GM18868 (cell line): Measurements from ENCODE around the gene CDC42BPA.
"Not testable (repeated sequence)": the region's sequence is repeated elsewhere in the genome, so short reads cannot be mapped to it uniquely, and the experiment has no call there.

Source experiments
- ATAC-seq: cut with Tn5 transposase; IDR thresholded peaks from one replicate; pipeline ENCODE4 v1.9.1; 2021; ENCODE audit warnings: mild to moderate bottlenecking, moderate library complexity; ENCODE audit not compliant: unreplicated experiment

The CDC42BPA gene, protein sequence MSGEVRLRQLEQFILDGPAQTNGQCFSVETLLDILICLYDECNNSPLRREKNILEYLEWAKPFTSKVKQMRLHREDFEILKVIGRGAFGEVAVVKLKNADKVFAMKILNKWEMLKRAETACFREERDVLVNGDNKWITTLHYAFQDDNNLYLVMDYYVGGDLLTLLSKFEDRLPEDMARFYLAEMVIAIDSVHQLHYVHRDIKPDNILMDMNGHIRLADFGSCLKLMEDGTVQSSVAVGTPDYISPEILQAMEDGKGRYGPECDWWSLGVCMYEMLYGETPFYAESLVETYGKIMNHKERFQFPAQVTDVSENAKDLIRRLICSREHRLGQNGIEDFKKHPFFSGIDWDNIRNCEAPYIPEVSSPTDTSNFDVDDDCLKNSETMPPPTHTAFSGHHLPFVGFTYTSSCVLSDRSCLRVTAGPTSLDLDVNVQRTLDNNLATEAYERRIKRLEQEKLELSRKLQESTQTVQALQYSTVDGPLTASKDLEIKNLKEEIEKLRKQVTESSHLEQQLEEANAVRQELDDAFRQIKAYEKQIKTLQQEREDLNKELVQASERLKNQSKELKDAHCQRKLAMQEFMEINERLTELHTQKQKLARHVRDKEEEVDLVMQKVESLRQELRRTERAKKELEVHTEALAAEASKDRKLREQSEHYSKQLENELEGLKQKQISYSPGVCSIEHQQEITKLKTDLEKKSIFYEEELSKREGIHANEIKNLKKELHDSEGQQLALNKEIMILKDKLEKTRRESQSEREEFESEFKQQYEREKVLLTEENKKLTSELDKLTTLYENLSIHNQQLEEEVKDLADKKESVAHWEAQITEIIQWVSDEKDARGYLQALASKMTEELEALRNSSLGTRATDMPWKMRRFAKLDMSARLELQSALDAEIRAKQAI (N-terminal part only)

DNA sequence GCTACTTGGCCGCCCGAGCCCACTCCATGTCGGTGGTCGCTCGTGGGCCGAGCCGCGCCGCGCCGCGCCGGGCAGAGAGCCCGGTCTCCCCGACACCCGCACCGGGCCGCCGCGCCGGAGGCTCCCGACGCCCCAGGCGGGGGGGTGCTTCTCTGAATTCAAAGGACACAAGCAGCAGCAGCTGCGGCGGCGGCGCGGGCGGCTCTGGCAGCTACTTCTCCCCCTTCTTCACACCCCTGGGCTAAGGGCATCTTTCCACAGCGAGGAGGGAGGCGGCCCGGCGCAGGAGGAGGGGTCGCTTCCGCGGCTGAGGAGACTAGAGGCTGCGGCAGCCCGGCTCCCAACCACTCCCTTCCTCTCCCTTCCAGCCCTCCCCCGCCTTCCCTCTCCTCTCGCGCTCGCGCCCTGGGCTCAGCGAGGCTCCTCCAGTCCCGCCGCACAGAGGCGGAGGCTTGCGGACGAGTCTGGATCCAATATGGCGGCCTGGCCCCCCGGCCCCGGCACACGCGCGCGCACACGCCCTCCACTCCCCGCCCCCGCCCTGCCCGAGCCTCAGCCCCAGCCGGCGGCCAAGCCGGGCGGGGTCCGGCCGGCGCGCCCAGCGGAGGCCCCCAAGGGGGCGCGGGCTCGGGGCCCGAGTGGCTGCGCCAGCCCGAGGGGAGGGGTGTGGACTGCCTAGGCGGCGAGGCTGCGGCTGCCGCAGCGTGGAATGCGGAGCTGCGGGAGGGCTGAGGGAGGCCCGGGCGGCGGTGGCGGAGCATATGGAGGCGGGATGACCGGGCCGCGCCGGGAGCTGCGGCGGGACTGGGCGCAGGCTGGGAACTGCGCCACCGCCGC, at the start of gene CDC42BPA:
Gene CDC42BPA, minus strand, starts transcription at position 477 of the 837 bp plus-strand sequence. CDS start 1,310 bp downstream, outside the sequence.
- ATAC-seq, result peak; percentile 50

DNA sequence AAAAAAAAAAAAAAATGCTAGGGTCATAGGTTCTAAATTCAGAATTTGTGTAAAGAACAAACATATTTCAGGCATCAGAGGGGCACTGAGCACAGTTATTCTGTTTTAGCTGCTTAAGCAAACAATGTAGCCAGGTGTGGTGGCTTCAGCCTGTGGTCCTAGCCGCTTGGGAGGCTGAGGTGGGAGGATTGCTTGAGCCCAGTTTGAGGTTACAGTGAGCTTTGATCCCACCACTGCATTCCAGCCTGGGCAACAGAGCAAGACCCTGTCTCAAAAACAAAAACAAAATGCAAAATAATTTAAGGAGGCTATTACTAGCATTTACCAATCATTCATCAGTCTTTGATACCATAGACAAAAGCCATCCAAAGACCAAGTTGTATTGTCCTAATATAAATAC, 49.7 kb upstream of the CDC42BPA start:
- ATAC-seq, result no peak

DNA sequence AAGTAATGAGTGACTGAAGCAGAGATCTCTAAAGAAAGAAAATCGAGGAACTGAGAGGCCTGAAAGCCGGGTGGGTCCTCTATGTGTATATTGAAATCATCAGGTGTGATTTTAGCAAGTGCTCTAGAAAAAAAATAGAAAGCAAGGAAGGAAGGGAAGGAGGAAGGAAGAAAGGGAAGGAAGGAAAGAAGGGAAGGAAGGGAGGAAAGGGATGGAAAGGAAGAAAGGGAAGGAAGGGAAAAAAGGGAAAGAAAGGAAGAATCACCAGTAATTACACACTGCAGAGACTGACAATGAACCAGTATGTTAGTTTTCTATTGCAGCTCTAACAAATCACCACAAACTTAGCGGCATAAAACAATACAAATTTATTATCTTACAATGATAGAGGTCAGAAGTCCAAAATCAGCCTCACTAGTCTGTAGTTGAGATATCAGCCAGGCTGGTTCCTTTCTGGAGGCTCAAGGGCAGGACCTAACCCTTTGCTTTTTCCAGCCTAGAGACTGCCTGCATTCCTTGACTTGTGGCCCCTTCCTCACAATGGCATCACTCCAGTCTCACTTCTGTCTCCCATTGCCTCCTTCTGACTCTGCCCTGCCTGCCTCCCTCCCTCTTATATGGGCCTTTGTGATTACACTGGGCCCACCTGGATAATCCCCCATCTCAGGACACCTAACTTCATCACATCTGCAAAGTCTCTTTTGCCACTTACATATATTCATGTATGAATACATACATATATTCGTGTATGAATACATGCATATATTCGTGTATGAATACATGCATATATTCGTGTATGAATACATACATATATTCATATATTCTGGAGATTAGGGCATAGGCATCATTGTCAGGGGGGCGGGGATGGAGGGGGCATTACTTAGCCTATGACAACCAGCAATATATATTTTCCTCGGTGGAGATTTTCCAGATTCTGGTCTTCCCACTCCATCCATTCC, 47.5 kb upstream of the CDC42BPA start:
- no peak for ATAC-seq

DNA sequence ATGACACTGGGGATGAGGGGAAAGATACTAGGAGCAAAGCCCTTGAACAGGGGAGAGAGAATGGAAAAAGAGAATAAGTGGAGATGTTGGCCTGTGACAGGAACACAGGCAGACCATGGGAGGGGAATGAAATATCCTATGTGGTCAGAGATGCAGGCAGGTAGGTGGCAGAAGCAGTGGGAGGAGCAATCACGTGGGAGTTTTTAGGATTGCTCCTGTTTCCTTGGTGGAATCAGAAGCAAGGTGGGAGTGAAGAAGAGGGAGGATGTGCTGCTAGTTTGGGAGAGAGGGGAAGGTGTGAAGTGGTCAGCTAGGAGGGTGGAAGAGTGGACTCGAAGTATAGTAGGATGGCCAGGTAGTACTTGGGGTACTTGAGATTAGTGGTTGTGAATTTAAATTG, 46.4 kb upstream of the CDC42BPA start:
- no peak for ATAC-seq

DNA sequence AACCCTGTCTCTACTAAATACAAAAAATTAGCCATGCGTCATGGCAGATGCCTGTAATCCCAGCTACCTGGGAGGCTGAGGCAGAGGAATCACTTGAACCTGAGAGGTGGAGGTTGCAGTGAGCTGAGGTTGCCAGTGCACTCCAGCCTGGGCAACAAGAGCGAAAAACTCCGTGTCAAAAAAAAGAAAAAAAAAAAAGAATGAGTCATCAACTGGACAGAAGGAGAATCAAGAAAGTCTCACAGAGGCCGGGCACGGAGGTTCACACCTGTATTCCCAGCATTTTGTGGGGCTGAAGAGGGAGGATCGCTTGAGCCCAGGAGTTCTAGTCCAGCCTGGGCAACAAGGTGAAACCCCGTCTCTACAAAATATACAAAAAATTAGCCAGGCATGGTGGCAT, 45.5 kb upstream of the CDC42BPA start:
- no peak for ATAC-seq

DNA sequence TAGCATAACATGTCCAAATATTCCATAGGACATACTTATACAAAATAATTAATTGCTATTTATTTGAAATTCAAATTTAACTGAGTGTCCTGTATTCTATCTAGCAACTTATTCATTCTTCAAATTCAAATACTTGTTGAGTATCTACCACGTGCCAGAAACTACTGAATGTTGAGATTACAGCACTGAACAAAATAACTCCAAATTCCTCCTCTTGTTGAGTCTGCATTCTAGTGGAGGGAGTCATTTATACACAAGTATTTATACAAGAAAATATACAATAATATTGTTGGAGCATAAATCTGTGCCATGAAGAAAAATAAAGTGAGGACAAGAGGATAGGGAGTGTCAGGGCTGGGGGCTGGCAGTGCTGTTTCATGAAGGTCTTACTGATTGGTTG, 43.7 kb upstream of the CDC42BPA start:
- no peak for ATAC-seq

DNA sequence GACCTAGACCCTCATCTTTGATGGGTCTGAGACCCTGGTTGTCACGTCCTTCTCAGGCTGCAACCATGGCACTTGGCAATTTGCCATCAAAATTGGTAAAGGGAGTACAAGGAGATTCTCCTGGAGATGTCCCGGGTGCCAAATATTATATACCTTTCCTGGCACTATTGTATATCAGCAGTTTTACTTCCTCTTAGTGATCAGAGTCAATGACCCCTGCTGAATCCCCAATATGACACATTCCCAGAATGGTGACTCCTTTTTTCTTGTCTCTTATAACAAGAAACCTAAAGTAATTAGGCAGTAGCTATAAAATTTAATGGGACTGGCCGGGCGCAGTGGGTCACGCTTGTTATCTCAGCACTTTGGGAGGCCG, 39.6 kb upstream of the CDC42BPA start:
- ATAC-seq, result no peak

DNA sequence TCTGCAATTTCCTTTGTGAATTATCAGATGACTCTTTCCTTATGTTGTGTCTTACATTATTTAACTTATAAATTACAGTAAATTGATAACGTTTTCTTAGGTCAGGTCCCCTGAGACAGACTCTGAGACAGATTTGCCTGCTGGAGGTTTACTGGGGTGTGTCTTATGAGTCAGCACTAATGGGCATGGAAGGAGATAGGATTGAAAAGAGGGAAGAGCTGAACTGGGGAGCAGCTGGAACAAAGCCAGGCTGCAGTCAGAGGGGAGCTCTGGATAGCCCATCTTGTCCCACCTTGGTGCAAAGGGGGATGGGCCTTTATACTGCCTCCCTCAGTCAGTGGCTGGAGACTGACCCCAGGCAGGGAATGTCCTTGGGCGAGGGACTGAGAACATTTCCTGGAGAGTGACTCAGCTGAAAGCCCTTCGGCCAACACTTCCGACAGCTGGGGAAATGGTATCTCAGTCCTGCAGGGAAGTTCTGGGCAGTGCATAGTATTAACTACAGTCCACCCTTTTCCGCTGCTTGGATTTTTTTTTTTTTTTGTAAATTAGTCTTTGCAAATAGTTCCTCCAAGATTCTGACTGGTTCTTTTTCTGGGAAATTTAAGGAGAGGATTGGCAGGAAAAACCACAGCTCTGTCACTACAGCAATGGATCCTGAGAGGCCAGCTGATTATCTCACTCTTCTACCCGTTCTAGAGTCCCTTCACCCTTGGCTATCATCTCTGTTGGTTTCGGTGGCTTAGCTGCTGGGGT, 39.1 kb upstream of the CDC42BPA start:
- ATAC-seq, result no peak

DNA sequence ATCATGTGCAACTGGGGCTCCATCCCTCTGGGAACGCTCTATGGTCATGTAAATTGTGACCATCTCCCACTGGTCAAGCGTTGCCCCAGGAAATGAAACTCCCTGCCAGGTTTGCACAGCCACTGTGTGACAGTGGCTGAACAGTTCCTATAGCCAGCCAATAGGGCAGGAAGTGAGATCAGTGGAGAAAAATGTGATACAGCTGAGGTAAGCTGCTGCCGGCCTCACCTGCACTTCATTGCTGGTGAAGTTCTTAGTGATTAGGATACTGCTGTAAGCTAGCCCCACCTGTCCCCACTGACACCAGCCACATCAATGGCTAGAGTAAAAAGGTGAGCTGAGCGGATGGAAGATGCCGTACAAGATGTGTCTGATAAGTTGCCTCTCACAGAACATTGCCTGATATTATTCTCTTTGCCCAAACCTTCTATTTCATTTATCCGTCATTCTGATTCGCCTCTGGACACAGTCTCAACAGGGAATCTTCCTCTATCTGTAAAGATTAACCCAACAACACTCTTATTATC, 38.4 kb upstream of the CDC42BPA start:
- no peak for ATAC-seq

DNA sequence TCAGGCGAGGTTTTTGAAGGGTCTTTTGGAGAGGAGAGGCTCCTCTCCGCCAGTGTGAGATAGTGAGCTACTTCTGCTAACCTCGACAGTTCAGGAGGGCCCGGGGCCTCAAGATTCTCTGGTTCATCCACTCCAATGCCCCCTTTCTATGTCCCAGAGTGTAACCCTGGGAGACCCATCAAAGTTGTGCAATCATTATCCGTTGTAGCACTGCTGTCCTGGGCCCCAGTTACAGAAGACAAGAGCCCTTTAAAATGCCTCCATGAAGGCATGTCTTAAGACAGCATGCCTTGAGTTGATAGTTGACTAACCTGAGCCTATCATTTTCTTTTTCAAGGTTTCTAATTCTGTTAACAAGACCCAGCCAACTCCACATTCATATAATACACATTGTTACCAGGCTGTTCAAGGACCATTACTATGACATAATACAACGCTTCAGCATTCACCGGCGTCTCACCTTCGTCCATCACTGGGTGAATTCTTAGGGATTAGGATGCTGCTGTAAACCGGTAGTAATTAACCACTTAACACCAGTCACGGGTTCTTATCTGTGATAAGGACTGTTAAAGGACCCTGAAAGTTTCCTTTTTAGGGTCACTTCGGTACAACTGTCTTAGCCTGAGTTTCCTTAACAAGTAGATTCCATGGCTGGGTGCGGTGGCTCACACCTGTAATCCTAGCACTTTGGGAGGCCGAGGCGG, 37.4 kb upstream of the CDC42BPA start:
- no peak for ATAC-seq

DNA sequence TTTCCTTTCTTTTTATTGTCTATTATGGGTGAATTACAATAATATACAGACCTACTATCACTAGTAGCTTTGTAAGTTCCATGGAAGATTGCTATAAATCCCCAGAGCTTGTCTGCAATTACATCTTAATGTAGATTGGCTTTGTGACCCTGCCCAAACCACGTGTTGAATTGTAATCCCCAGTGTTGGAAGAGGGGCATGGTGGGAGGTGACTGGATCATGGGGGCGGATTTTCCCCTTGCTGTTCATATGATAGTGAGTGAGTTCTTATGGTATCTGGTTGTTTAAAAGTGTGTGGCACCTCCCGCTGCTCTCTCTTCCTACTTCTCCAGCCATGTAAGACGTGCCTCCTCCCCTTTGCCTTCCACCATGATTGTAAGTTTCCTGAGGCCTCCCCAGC, 34.9 kb upstream of the CDC42BPA start:
- ATAC-seq, result no peak

DNA sequence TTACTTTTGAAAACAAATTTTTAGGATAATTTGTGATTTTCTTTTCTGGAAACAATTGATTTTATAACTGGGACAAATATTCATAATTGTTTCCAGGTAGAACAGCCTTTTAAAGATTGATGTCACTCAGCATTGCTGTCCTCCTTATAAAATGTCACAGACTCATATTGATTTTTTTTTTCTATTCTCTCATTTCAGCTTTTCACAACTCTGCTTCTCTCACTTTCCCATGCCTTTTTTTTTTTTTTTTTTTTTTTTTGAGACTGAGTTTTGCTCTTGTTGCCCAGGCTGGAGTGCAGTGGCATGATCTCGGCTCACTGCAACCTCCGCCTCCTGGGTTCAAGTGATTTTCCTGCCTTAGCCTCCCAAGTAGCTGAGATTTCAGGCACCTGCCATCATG, 33.9 kb upstream of the CDC42BPA start:
- ATAC-seq, result not testable (repeated sequence)

DNA sequence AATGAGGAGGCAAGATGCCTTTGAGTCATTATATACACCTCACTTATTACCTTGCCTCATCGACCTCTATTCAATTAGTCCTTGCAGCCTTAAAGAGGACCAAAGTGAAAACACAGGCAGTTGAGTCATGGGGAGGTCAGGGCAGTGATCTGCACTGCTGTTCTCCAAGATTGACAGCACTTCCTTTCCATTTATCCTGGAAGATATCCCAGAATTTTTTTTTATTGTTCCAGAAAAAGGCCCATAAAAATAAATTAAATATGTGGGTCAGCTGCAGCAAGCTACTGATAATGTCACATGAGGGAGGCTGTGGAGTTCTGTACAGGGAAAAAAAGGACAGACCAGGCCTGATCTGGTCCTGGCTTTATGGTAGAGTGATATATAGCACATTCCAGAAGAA, 33.2 kb upstream of the CDC42BPA start:
- ATAC-seq, result no peak

DNA sequence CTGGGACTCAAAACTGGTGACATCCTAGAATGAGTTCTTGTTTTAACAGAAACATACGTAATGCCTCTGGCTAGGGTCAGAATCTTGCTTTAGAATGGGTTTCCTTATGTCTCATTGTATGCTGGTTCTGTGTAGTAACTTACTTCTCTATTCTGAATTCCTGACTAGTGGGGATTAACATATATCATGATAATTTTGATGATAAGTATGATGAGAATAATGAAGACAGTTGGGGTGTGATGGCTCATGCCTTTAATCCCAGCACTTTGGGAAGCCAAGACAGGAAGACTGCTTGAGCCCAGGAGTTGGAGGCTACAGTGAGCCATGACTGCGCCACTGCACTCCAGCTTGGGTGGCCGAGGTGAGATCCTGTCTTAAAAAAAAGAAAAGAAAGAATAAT, 31.7 kb upstream of the CDC42BPA start:
- no peak for ATAC-seq

DNA sequence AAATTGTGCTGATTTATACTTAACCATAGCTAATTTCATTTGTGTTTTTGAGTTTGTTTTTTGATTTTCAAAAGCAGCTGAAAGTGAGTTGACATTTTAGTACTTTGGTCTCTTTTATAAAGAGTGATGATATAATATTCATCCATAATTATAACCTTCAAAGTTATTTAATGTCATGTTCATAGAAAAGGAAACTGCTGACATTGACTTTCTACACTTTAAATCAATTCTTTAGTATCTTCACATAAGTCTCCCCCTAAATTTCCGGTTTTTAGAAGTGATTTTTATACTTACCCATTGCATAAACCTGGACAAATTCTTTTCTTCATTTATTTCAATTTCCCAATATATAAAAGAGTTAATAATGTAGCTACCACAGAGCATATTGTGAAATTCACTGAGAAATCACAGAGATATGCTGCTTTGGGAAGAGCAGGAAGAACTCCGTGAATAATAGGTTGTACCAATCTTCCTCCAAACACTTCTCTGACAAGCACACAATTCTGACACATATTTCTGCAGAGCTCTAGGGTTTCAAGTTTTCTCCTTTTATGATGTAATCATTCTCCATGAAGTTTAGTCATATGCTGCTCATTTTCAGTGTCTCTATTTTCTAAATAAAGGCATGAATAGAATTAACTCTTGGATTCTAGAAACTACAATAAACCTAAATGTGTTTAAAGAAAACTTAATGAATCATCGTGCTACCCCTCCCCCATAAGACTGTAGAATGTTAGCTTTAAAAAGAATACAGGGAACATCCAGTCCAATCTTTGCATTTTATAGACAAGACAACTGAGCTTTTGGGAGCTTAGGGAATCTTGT, 25.6 kb upstream of the CDC42BPA start:
- ATAC-seq, result no peak

DNA sequence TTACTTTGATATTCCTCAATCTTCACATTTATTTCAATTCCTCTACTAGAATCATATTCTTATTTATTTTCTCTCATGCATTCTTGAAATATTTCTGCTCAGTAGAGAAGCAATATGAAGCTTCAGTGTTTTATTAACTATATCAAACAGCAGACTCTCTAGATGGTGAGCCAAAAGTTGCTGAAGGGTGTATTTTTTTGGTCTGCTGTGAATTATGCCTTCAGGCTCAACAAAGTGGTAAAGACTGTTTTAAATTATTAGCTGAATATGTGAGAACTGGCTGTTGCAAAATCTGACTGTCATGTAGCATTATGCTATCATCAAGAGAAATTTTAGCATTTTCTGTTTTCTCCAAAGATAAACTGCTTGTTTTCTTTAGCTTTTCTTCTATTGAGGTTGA, 24.9 kb upstream of the CDC42BPA start:
- no peak for ATAC-seq

DNA sequence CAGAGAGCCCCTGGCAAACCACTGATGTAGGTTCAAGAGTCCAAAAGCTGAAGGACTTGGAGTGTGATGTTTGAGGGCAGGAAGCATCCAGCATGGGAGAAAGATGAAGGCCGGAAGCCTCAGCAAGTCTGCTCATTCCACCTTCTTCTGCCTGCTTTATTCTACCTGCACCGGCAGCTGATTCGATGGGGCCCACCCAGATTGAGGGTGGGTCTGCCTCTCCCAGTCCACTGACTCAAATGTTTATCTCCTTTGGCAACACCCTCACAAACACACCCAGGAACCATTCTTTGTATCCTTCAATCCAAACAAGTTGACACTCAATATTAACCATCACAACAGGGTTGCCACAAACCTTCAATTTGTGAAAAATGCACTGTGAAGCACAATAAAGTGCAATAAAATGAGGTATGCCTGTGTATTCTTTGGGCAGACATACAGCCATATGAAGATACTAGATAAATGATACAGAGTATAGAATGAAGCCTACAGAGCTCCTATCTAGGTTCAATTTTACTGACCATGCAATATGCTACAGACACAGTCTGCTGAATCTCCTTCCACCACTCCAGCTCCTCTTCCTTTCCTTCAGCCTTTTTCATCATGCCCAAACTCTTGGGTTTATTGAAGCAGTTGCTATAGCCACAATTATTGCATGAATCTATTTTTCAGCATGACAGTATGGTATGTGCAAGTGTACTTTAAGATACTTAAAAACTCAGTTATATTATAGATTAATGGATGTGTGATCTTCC, 24.0 kb upstream of the CDC42BPA start:
- ATAC-seq, result no peak
